ENCODE data around the gene OPN4. TPM values are rescaled to one million over a fixed set of nuclear protein-coding genes. Genes with fewer than 3 reads are reported as not detected.

Gene OPN4
- total RNA-seq, 1 donor, result not detected

GRCh38 chr10:86677374-86677773 is 23.0 kb downstream of the OPN4 start:
- no peak for DNase-seq (ENCODE audit: low read depth in 2 of 3, low spot score in 2 of 3)

- peak in 2 of 3 donors; percentile 17 to 63 for DNase-seq (ENCODE audit: low read depth in 2 of 3, low spot score in 2 of 3)
Observed at GRCh38 chr10:86678999-86679792, 24.8 kb downstream of the OPN4 start.

GRCh38 chr10:86681047-86681446 is 26.7 kb downstream of the OPN4 start:
- DNase-seq (ENCODE audit: low read depth in 2 of 3, low spot score in 2 of 3), result no peak

GRCh38 chr10:86681722-86682386 is 27.5 kb downstream of the OPN4 start:
- no peak for DNase-seq (ENCODE audit: low read depth in 2 of 3, low spot score in 2 of 3)

- DNase-seq (ENCODE audit: low read depth in 2 of 3, low spot score in 2 of 3), result no peak
Observed at GRCh38 chr10:86682675-86683074, 28.3 kb downstream of the OPN4 start.

- DNase-seq (ENCODE audit: low read depth in 2 of 3, low spot score in 2 of 3), result no peak
Observed at GRCh38 chr10:86684331-86685097, 30.2 kb downstream of the OPN4 start.

GRCh38 chr10:86685416-86685815 is 31.1 kb downstream of the OPN4 start:
- DNase-seq (ENCODE audit: low read depth in 2 of 3, low spot score in 2 of 3), result no peak

- no peak for DNase-seq (ENCODE audit: low read depth in 2 of 3, low spot score in 2 of 3)
Observed at GRCh38 chr10:86685893-86686632, 31.7 kb downstream of the OPN4 start.

GRCh38 chr10:86686972-86687371 is 32.6 kb downstream of the OPN4 start:
- DNase-seq (ENCODE audit: low read depth in 2 of 3, low spot score in 2 of 3), result no peak

GRCh38 chr10:86687750-86688149 is 33.4 kb downstream of the OPN4 start:
- DNase-seq (ENCODE audit: low read depth in 2 of 3, low spot score in 2 of 3), result no peak

- DNase-seq (ENCODE audit: low read depth in 2 of 3, low spot score in 2 of 3), result peak; percentile 29 to 68 (median 58)
Observed at GRCh38 chr10:86688398-86688921, 34.1 kb downstream of the OPN4 start.

GRCh38 chr10:86689146-86689545 is 34.8 kb downstream of the OPN4 start:
- DNase-seq (ENCODE audit: low read depth in 2 of 3, low spot score in 2 of 3), result no peak

GRCh38 chr10:86690231-86690630 is 35.9 kb downstream of the OPN4 start:
- no peak for DNase-seq (ENCODE audit: low read depth in 2 of 3, low spot score in 2 of 3)

GRCh38 chr10:86690657-86691084 is 36.3 kb downstream of the OPN4 start:
- DNase-seq (ENCODE audit: low read depth in 2 of 3, low spot score in 2 of 3), result no peak

GRCh38 chr10:86691333-86692022 is 37.1 kb downstream of the OPN4 start:
- no peak for DNase-seq (ENCODE audit: low read depth in 2 of 3, low spot score in 2 of 3)

- no peak for DNase-seq (ENCODE audit: low read depth in 2 of 3, low spot score in 2 of 3)
Observed at GRCh38 chr10:86692023-86692514, 37.7 kb downstream of the OPN4 start.

- no peak for DNase-seq (ENCODE audit: low read depth in 2 of 3, low spot score in 2 of 3)
Observed at GRCh38 chr10:86692664-86693063, 38.3 kb downstream of the OPN4 start.

GRCh38 chr10:86693275-86693674 is 38.9 kb downstream of the OPN4 start:
- DNase-seq (ENCODE audit: low read depth in 2 of 3, low spot score in 2 of 3), result no peak

GRCh38 chr10:86693721-86694369 is 39.5 kb downstream of the OPN4 start:
- peak in 2 of 3 donors; percentile 37 to 59 for DNase-seq (ENCODE audit: low read depth in 2 of 3, low spot score in 2 of 3)

All from hematopoietic multipotent progenitor cell (in vitro differentiated cells).